HepG2 (cell line): ENCODE results near the gene LLGL2. TPM values are rescaled to one million over a fixed set of nuclear protein-coding genes. Genes with fewer than 3 reads are reported as not detected.
A peak's percentile ranks its signal among the peaks of the same experiment; 100 is the strongest.

Experiments used
- ADNP ChIP-seq: sonication (generic); formaldehyde crosslinking; IDR thresholded peaks from 2 replicates; pipeline ENCODE4 v1.4.0; 2020; ENCODE audit warnings: missing genetic modification reagents
- ARNT ChIP-seq: fragments of 450-650 bp; IDR thresholded peaks from 2 replicates; pipeline ENCODE4 v1.6.1; 2017
- CCDC6 ChIP-seq: sonication (generic); formaldehyde crosslinking; IDR thresholded peaks from 2 replicates; pipeline ENCODE4 v1.8.1; 2022; ENCODE audit warnings: mild to moderate bottlenecking, missing genetic modification reagents, moderate library complexity
- EHMT2 ChIP-seq: fragments of 200-600 bp; sonication (generic); IDR thresholded peaks from 2 replicates; pipeline ENCODE4 v1.7.0; 2017; ENCODE audit warnings: antibody characterized with exemption, low read depth, low read length, borderline replicate concordance
- IRX3 ChIP-seq: sonication (generic); formaldehyde crosslinking; IDR thresholded peaks from 2 replicates; pipeline ENCODE4 v1.8.1; 2023; ENCODE audit warnings: mild to moderate bottlenecking, low read depth, missing genetic modification reagents, borderline replicate concordance
- KDM5B ChIP-seq: sonication (generic); formaldehyde crosslinking; IDR thresholded peaks from 2 replicates; pipeline ENCODE4 v1.4.0; 2020; ENCODE audit warnings: missing genetic modification reagents, mild to moderate bottlenecking, borderline replicate concordance
- NCOA5 ChIP-seq: sonication (generic); formaldehyde crosslinking; IDR thresholded peaks from 2 replicates; pipeline ENCODE4 v1.4.0; 2020; ENCODE audit warnings: missing genetic modification reagents
- PATZ1 ChIP-seq: sonication (generic); formaldehyde crosslinking; IDR thresholded peaks from 2 replicates; pipeline ENCODE4 v1.4.0; 2020; ENCODE audit warnings: missing genetic modification reagents
- RARG ChIP-seq: sonication (generic); formaldehyde crosslinking; IDR thresholded peaks from 2 replicates; pipeline ENCODE4 v1.4.0; 2020; ENCODE audit warnings: low read depth, mild to moderate bottlenecking, missing genetic modification reagents
- SUZ12 ChIP-seq: fragments of 150-350 bp; IDR thresholded peaks from 2 replicates; pipeline ENCODE4 v1.6.1; 2014; ENCODE audit warnings: low read depth, low read length
- ZNF136 ChIP-seq: sonication (generic); formaldehyde crosslinking; IDR thresholded peaks from 2 replicates; pipeline ENCODE4 v1.8.1; 2022; ENCODE audit warnings: low read depth, mild to moderate bottlenecking, moderate library complexity, missing genetic modification reagents
- ZNF296 ChIP-seq: sonication (generic); formaldehyde crosslinking; conservative IDR thresholded peaks from 2 replicates; pipeline ENCODE4 v1.5.0; 2020; ENCODE audit warnings: mild to moderate bottlenecking, missing genetic modification reagents
- ZNF572 ChIP-seq: sonication (generic); formaldehyde crosslinking; IDR thresholded peaks from 2 replicates; pipeline ENCODE4 v1.5.1; 2020; ENCODE audit warnings: mild to moderate bottlenecking, missing genetic modification reagents
- ZNF576 ChIP-seq: sonication (generic); formaldehyde crosslinking; IDR thresholded peaks from 2 replicates; pipeline ENCODE4 v1.4.0; 2020; ENCODE audit warnings: mild to moderate bottlenecking, missing genetic modification reagents
- ZNF672 ChIP-seq: sonication (generic); formaldehyde crosslinking; IDR thresholded peaks from 2 replicates; pipeline ENCODE4 v1.8.1; 2022; ENCODE audit warnings: missing genetic modification reagents
- ZNF687 ChIP-seq: sonication (generic); formaldehyde crosslinking; IDR thresholded peaks from 2 replicates; pipeline ENCODE4 v1.5.1; 2020; ENCODE audit warnings: mild to moderate bottlenecking, missing genetic modification reagents, moderate library complexity
- ZNF691 ChIP-seq: sonication (generic); formaldehyde crosslinking; IDR thresholded peaks from 2 replicates; pipeline ENCODE4 v1.4.0; 2020; ENCODE audit warnings: missing genetic modification reagents, low read depth, mild to moderate bottlenecking, borderline replicate concordance
- ZNF800 ChIP-seq: sonication (generic); formaldehyde crosslinking; IDR thresholded peaks from 2 replicates; pipeline ENCODE4 v1.4.0; 2020; ENCODE audit warnings: missing genetic modification reagents
- polyA plus RNA-seq, 8 experiments: library from polyadenylated mRNA; depleted of rRNA in 3 of 8; stranded (reverse) in 7 of 8; unstranded in 1 of 8; fragments of >200 nt; fragmentation: Illumina TruSeq in 4 of 8; extraction: Trizol in 4 of 8; gene quantifications; 2 replicates each; pipeline versions ENCODE4 v1.2.1 to v1.2.3, GENCODE V29; 2011 to 2016; ENCODE audit warnings: low read depth in 4 of 8, missing spikeins in 1 of 8, mixed read lengths in 1 of 8; ENCODE audit not compliant: insufficient read depth in 1 of 8
- total RNA-seq, 5 experiments: library from RNA; depleted of rRNA; stranded (reverse); fragments of >200 nt; fragmentation: Illumina TruSeq; extraction: Trizol; gene quantifications; 2 replicates each; pipeline ENCODE4 v1.2.3, GENCODE V29; 2016; ENCODE audit warnings: low read depth in 1 of 5

The LLGL2 gene
- total and polyA plus RNA-seq, 2 of the 13 experiments (the other 11 are each of a cell fraction or from before 2014, with no cell fraction given): 83.0 to 86.7 TPM

- TF ChIP-seq PATZ1 (CRISPR knock-in tag) (peak; percentile 84), EHMT2 (no peak), ARNT (no peak), SUZ12 (no peak), ZNF672 (CRISPR knock-in tag) (no peak), KDM5B (peak; percentile 80; the same call in 1 of the 2 replicates), ZNF296 (CRISPR knock-in tag) (no peak), CCDC6 (CRISPR knock-in tag) (peak; percentile 87; the same call in 1 of the 2 replicates), NCOA5 (CRISPR knock-in tag) (no peak), ZNF576 (CRISPR knock-in tag) (no peak), ZNF572 (CRISPR knock-in tag) (no peak; the same call in 1 of the 2 replicates), IRX3 (CRISPR knock-in tag) (peak; percentile 60; the same call in 1 of the 2 replicates), ZNF691 (CRISPR knock-in tag) (peak; percentile 85; the same call in 1 of the 2 replicates), ADNP (CRISPR knock-in tag) (no peak), ZNF800 (CRISPR knock-in tag) (peak; percentile 90), RARG (CRISPR knock-in tag) (no peak), ZNF136 (peak; percentile 27; the same call in 1 of the 2 replicates), ZNF687 (peak; percentile 88)
These were observed at the start of gene LLGL2 (continued) for GRCh38 chr17:75524970-75525805.
